Gastroesophageal sphincter (tissue), 4 donors: ENCODE results near the gene VPS13D. TPM values are rescaled to one million over a fixed set of nuclear protein-coding genes. Genes with fewer than 3 reads are reported as not detected.
A peak's percentile ranks its signal among the peaks of the same experiment; 100 is the strongest.

Experiments
- ATAC-seq: fragments of 150-250 bp; one replicate; pipeline ENCODE4 v1.9.1; 2016; ENCODE audit warnings: mild to moderate bottlenecking, moderate library complexity
- H3K27ac ChIP-seq, 4 donors: fragments of 200-600 bp; sonication (generic) in 3 of 4; 1 replicate in 3 of 4; 2 replicates in 1 of 4; pipeline ENCODE4 v1.5.1; 2016 to 2019
- H3K27me3 ChIP-seq: fragments of 200-600 bp; sonication (generic); one replicate; pipeline ENCODE4 v1.5.1; 2019
- H3K36me3 ChIP-seq, 2 donors: fragments of 200-600 bp; sonication (generic); one replicate each; pipeline ENCODE4 v1.5.1; 2019; ENCODE audit warnings: control low read depth in 1 of 2
- H3K4me1 ChIP-seq, 3 donors: fragments of 200-600 bp; sonication (generic); 1 replicate in 2 of 3; 2 replicates in 1 of 3; pipeline ENCODE4 v1.5.1; 2016 to 2019; ENCODE audit warnings: control low read depth in 2 of 3
- H3K4me3 ChIP-seq, 2 donors: fragments of 200-600 bp; sonication (generic); one replicate each; pipeline ENCODE4 v1.5.1; 2019; ENCODE audit warnings: mild to moderate bottlenecking in 1 of 2, moderate library complexity in 1 of 2
- H3K9me3 ChIP-seq, 3 donors: fragments of 200-600 bp; sonication (generic); one replicate each; pipeline ENCODE4 v1.5.1; 2017 to 2019; ENCODE audit warnings: control low read depth in 2 of 3
- CTCF ChIP-seq, 4 experiments: fragments of 200-600 bp in 2 of 4; fragments of 450-650 bp in 2 of 4; sonication (generic) in 1 of 4; IDR thresholded peaks; one replicate each; pipeline ENCODE4 v1.5.1; 2017 to 2019; ENCODE audit warnings: antibody characterized with exemption in 4 of 4, mild to moderate bottlenecking in 2 of 4, moderate library complexity in 2 of 4
- EP300 ChIP-seq: sonication (generic); formaldehyde crosslinking; IDR thresholded peaks from one replicate; pipeline ENCODE4 v1.6.1; 2017; ENCODE audit warnings: antibody characterized with exemption, mild to moderate bottlenecking
- POLR2A ChIP-seq, 2 donors: fragments of 450-650 bp; IDR thresholded peaks; one replicate each; pipeline ENCODE4 v1.6.1; 2017; ENCODE audit warnings: antibody characterized with exemption in 2 of 2, mild to moderate bottlenecking in 2 of 2, moderate library complexity in 1 of 2
- POLR2AphosphoS5 ChIP-seq: sonication (generic); formaldehyde crosslinking; IDR thresholded peaks from one replicate; pipeline ENCODE4 v1.6.1; 2017; ENCODE audit warnings: antibody characterized with exemption
- WGBS, 2 donors: methylation state at CpG; one replicate each; pipeline ENCODE4 v1.1.5; 2018; ENCODE audit warnings: low coverage in 1 of 2; 5-methylcytosine and 5-hydroxymethylcytosine counted together
- total RNA-seq, 4 donors: library from RNA; depleted of rRNA; stranded (reverse); fragments of >200 nt; gene quantifications; one replicate each; pipeline ENCODE4 v1.1.0, GENCODE V29; 2016

Gene VPS13D
- total RNA-seq, 4 donors from 2014 or later: 62.3 to 95.5 (median 81.5) TPM

- peak; percentile 56 for ATAC-seq
- no peaks in the 10 kb centered on the region for H3K27me3 ChIP-seq
- H3K9me3 ChIP-seq: no peaks in the 10 kb centered on the region
- peaks cover 0 to 20% of the 10 kb centered on the region in 2 donors for H3K36me3 ChIP-seq
- peak overlapping the region; percentile 64 to 94 (median 85) for H3K27ac ChIP-seq
- TF ChIP-seq POLR2AphosphoS5: peak; percentile 31
- TF ChIP-seq POLR2A (IDR thresholded peaks at IDR 0.05): no peak
- TF ChIP-seq CTCF (IDR thresholded peaks at IDR 0.05): no peak
- WGBS, 2 donors: 0% methylated on average over 2 to 4 of the region's 36 CpGs
- peak overlapping the region; percentile 75 to 100 for H3K4me3 ChIP-seq
- peaks cover 0 to 27% (median 8%) of the 10 kb centered on the region in 3 donors for H3K4me1 ChIP-seq
Observed at GRCh38 chr1:12230549-12231275, 882 bp downstream of the VPS13D start.

- ATAC-seq: peak; percentile 4
- Histone ChIP-seq H3K9me3 (no peaks in the 10 kb centered on the region), H3K27me3 (no peaks in the 10 kb centered on the region), H3K36me3 (peaks cover 0 to 26% of the 10 kb centered on the region in 2 donors), H3K27ac (peak overlapping the region; percentile 64 to 94 (median 85)), H3K4me3 (peak overlapping the region; percentile 75 to 100), H3K4me1 (peaks cover 0 to 27% (median 8%) of the 10 kb centered on the region in 3 donors)
- 4 to 16% methylated on average over 3 to 4 of the region's 4 CpGs for WGBS, 2 donors
- TF ChIP-seq CTCF (IDR thresholded peaks at IDR 0.05) (no peak), EP300 (no peak), POLR2A (IDR thresholded peaks at IDR 0.05) (no peak), POLR2AphosphoS5 (no peak)
Observed at GRCh38 chr1:12231276-12231595, 1.4 kb downstream of the VPS13D start.

GRCh38 chr1:12232221-12232620 is 2.4 kb downstream of the VPS13D start:
- Histone ChIP-seq H3K27me3 (no peaks in the 10 kb centered on the region), H3K27ac (peak overlapping the region in 1 of 4 donors; percentile 94), H3K4me1 (peaks cover 0 to 27% (median 8%) of the 10 kb centered on the region in 3 donors), H3K36me3 (peaks cover 0 to 34% of the 10 kb centered on the region in 2 donors), H3K4me3 (no peak overlapping the region), H3K9me3 (no peaks in the 10 kb centered on the region)
- no peak for ATAC-seq
- TF ChIP-seq POLR2A (IDR thresholded peaks at IDR 0.05): no peak
- no peak for TF ChIP-seq POLR2AphosphoS5
- TF ChIP-seq CTCF (IDR thresholded peaks at IDR 0.05): no peak
- no peak for TF ChIP-seq EP300
- WGBS, 2 donors: 48 to 82% methylated on average over 2 of the region's 2 CpGs

- no peak for ATAC-seq
- WGBS, 2 donors: 33 to 76% methylated on average over 1 to 2 of the region's 2 CpGs
- Histone ChIP-seq H3K4me1 (peaks cover 0 to 4% (median 0%) of the 10 kb centered on the region in 3 donors), H3K9me3 (no peaks in the 10 kb centered on the region), H3K36me3 (peaks cover 2 to 96% of the 10 kb centered on the region in 2 donors), H3K27me3 (no peaks in the 10 kb centered on the region), H3K27ac (no peak overlapping the region), H3K4me3 (no peak overlapping the region)
- TF ChIP-seq POLR2A (IDR thresholded peaks at IDR 0.05) (no peak), CTCF (IDR thresholded peaks at IDR 0.05) (peak in 1 of 4 experiments; percentile 15)
Observed at GRCh38 chr1:12244078-12244477, 14.2 kb downstream of the VPS13D start.

- 72 to 83% methylated on average over 3 to 5 of the region's 5 CpGs for WGBS, 2 donors
- Histone ChIP-seq H3K27me3 (no peaks in the 10 kb centered on the region), H3K4me1 (peaks cover 0 to 4% (median 0%) of the 10 kb centered on the region in 3 donors), H3K4me3 (no peak overlapping the region), H3K27ac (no peak overlapping the region), H3K36me3 (peaks cover 3 to 96% of the 10 kb centered on the region in 2 donors), H3K9me3 (no peaks in the 10 kb centered on the region)
- TF ChIP-seq POLR2A (IDR thresholded peaks at IDR 0.05): no peak
- TF ChIP-seq POLR2AphosphoS5: no peak
- no peak for TF ChIP-seq CTCF (IDR thresholded peaks at IDR 0.05)
- no peak for TF ChIP-seq EP300
- no peak for ATAC-seq
Observed at GRCh38 chr1:12244585-12244984, 14.8 kb downstream of the VPS13D start.
